ENCODE data around the gene ADAMTS12.
"Not testable (repeated sequence)": the region's sequence is repeated elsewhere in the genome, so short reads cannot be mapped to it uniquely, and the experiment has no call there.

ADAMTS12 gene

DNA sequence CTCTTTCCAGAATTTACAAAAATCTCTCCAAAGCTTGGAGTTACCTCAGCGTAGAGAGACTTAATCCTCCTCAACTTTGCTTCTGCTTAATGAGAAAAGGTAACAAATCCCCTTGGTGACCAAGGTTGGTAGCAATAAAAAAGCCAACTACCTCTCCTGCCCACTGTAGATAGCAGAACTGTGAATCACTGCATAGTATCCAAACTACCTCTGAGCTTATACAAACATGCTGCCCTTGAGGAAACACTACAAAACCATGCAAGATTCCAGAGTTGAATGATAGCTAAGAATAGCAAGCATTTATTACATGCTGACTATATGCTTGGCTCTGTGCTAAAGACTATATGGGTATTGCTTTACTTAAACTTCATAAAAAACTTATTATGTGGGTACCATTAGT lies 2.8 kb upstream of the ADAMTS12 start:
- no peak for DNase-seq

DNA sequence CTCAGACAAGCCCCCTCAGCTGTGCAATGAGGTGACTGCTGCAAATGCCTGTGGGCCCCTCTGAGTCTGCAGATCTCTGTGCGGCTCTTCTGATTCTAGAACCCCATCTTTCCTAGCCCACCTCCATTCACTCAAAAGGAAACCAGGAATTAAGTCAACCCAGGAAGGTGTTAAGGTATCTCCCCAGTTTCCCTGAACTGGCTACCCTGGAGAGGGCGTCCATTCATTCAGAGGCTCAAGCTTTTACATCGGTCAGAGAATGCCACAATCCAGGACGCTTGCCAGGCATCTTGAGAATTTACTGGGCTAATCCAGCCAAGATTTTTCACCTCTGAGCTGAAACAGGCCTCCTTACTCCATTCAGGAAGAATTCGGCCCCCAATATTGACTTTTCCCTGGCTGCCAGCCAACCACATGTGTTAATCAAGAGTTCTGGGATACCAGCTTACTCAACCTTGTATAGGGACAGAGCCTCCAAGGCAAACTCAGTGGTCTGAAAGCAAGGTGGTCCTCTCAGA lies 889 bp upstream of the ADAMTS12 start:
- DNase-seq: no peak

DNA sequence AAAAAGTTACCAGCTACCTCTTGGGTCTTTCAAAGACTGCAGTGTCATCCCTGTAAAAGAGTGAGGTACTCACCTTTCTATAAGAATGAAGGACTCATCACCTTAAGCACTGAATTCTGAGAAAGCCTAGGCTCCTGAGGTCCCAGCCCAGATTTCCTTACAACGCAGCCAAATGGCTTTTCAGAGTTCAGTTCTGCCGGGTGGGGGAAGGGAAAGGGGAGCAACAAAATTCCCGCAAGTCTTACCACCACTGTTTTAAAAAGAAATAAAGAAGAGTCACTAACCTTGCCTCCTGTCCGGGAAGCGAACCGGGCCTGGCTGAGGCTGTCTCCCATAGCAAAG lies 373 bp downstream of the ADAMTS12 start:
- DNase-seq: no peak

DNA sequence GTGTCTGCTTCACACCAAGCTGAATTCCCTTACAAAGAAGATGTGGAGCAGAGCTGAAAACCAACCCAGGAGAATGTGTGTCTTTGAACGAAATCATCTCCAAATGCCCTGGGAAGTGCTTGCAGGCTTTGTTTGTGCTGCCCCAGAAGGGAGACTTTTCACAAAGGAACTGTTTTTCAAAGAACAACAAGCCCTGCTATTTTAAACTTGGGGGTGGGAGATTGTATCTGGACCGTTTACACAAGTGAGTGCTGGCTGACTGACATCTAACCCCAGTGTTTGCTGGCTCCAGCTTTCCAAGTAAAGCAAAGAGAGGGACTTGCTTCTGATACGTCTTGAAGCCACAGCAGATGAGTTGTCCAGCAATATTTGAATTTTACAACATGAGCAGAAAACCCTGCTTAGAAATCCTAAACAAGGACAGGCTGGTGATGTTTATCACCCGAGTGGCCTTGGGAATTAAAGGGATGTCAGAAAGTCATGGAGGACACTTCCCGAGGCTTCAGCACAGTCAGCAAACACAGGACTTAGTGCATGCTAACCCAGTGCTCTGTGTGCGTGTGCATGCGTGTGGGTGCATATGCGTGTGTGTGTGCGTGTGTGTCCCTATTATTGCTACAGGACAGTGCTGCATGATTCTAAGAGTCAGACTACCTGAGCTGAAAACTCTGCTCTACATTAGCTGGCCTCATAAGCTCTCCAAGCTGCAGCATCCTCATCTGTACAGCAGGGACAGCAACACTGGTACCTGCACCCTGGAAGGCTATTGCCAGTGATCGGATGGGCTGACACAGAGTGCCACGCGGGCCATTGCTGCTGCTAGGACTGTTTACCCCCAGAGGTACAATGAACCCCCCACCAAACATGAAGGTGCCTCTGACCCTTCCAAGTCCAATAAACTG lies 1.4 kb downstream of the ADAMTS12 start:
- DNase-seq: no peak

DNA sequence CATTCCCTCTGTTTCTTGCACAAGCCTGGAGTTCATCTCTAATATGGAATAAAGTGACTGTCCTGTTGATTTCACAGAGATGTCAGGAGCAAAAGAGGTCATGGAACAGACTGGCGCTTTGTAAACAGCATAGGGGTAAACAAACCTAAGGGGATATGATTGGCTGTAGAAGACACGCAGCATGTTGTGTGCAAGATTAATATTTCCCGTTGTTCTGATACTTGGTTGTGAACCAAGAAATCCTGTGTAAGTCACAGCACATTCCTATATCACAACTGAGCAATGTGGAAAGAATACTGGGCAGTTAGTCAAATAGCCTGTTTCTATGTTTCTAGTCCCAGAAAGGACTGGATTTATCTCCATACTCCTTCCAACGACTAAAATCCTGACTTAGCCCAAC lies 3.2 kb downstream of the ADAMTS12 start:
- DNase-seq: no peak

DNA sequence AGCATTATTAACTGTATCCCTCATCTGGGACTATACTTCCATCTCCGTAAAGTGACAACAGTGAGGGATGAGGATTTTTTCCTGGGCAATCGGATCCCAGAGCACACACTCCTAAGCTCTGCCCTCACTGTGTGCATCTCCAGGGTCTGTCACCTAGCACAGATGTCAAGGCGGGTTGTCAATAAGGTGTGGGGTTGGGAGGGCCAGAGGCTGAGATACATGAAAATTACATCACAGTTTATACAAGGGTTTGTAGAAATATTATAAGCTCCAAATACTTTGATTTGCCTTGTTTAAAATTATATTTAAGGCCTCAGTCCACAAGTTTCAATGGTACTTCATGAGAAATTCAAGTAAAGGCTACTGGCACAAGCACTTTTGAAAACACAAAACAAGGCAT lies 4.5 kb downstream of the ADAMTS12 start:
- DNase-seq: no peak

DNA sequence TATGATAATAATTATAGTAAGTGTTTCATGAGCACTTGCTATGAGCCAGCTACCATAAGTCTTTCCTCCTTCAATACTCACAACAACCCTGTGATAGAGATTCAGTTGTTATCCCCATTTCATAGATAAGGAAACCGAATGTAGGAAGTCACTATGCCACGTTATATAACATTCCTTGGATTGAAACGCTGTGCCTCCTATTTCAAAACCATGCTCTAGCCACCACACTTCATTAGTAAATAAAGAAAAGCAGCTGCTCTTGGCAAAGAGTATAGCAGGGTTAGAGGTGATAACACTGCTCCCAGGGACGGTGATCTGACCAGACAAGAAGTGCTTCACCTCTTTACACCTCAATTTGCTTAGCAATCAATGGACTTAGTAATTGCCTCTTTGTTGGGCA lies 5.5 kb downstream of the ADAMTS12 start:
- DNase-seq: no peak

DNA sequence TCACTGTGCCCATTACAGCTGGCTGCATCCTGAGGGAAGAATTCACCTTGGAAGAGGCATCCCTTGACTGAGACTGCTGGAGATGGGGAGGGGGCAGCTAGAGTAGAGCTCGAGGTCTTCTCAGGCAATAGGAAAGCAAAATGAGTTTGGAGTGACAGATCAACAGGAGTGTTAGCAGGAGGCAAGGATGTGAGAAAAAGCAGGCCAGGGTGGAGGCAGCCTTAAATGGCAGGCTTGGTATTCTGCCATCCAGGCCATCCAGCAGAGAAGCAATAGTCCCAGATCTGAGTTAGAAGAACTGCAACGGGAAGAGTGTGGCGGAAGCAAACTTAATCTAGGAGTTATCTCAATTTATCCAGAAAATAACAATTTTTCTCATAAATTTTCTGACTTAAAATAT lies 6.1 kb downstream of the ADAMTS12 start:
- no peak for DNase-seq

DNA sequence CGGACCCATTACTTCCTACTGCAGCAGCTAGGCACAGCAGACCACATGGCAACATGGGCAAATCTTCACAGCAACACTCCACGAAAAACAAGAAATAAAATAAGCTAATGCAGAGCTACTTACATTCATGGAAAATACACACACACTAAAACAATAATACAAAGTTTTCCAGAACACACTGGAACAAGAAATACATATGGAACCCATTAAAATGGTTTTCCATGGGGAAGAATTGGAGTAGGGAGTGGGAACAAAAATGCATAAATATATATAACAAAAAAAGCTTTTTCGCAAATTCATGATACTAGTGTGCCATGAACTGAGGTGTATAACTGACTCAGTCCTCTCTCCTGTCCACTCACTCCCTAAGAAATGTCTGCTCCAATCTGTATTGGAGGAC lies 8.3 kb downstream of the ADAMTS12 start:
- no peak for DNase-seq

DNA sequence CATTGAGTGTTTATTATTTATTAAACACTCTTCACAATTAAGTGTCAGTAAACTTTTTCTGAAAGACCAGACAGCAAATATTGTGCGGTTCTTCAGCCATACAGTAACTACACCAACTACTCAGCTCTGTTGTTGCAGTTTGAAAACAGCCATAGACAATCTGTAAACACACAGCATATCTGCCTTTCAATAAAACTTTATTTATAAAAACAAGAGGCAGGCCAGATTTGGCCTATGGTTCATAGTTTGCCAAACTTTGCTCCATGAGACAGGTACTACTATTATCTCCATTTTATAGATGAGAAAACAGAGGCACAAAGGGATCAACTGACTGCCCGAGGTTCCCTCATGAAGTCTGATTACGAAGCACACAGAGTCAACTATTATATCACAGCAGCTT lies 11.5 kb downstream of the ADAMTS12 start:
- DNase-seq: no peak

DNA sequence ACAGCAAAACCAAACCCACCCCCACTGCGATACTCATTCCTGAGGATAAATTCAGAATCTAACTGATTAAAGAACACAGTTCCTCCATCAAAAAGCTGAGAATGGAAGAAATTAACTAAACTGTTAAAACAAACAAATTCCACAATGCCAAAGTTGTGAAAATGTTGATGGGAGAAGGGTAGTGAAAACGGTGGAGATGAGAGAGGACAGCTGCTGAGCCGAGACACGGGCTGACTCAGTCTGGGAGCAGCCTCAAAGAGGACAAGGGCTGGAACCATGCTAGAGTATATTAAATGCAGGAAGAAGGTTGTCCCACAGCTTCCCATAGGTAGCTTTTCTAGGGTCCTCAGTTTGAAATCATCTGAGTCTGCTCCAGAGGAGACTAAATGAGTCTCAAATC lies 14.3 kb downstream of the ADAMTS12 start:
- no peak for DNase-seq

DNA sequence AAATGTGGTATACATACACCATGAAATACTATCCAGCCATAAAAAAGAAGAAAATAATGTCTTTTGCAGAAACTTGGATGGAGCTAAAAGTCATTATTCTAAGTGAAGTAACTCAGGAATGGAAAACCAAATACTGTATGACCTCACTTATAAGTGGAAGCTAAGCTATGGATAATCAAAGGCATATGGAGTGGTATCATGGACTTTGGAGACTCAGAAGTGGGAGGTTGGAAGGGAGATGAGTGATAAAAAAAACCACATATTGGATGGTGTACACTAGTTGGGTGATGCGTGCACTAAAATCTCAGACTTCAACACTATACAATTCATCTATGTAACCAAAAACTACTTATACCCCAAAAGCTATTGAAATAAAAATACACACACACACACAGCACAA lies 24.5 kb downstream of the ADAMTS12 start:
- no peak for DNase-seq

DNA sequence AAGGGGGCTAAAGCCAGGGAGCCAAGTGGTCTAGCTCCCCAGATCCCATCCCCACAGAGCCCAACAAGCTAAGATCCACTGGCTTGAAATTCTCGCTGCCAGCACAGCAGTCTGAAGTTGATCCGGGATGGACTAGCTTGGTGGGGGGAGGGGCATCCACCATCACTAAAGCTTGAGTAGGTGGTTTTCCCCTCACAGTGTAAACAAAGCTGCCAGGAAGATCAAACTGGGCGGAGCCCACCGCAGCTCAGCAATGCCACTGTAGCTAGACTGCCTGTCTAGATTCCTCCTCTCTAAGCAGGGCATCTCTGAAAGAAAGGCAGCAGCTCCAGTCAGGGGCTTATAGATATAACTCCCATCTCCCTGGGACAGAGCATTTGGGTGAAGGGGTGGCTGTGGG lies 32.6 kb downstream of the ADAMTS12 start:
- not testable (repeated sequence) for DNase-seq

DNA sequence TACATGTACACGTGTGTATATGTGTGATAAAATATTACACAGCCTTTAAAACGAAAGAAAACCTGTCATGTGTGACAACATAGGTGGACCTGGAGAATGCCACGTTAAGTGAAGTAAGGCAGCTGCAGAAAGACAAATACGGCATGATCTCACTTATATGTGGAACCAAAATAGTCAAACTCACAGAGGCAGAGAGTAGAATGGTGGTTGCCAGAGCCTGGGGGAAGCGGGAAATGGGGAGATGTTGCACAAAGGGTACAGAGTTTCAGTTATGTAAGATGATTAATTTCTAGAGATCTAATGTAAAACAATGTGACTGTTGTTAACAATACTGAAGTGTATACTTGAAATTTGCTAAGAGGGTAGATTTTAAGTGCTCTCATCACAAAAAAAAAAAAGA lies 34.8 kb downstream of the ADAMTS12 start:
- DNase-seq: no peak

DNA sequence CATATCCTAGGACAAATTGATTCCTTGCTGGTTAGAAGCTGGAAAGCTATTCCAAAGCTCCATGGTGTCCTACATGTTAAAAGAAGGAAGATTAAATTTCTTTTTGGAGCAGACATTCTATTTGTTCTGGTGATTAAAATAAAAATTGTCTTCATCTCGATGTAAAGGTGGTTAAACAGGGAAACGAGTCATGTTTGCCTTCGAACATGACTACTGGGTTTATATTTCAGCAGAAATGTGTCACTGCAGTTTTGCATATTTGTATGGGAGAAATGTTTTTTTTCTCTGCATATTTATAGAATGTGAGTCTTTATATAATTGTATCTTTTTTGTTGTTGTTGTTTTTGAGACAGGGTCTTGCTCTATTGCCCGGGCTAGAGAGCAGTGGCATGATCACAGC lies 36.4 kb downstream of the ADAMTS12 start:
- no peak for DNase-seq

DNA sequence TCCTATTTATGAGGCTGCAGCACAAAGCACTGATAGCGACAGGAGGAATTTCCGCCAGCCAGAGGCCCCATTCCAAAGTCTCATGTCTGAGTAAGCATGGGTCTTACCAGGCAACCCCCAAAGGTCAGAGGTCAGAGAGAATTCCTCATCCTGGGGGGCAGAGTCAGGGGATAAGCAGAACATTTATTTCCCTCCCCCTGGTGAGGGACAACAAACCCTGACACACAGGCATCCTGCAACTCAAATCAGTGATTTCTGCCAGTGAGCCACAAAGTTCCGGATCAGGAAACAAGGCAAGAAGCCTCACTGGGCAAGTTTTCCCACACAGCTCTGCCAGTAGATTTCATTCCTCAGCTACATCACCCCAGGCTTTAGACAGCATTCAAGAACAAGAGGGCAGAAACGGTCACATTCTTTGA lies 37.0 kb downstream of the ADAMTS12 start:
- DNase-seq: no peak

DNA sequence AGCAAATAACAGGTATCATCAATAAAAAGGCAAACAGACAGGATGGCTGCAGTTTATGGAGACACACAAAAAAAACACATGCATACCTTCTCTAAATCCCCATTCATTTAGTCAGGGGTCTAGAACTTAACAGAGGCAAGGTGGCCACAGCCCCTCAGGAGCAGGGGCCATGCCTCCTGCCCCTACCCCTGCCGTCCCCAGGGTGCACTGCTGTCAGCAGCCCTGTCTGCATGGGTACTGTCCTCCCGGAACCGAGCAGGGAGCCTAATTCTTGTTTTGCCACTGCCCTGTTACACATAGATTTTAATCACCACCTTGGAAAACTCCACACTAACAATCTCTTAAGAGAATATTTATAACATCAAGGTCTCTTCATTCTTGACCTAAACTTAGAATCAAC lies 39.0 kb downstream of the ADAMTS12 start:
- no peak for DNase-seq

DNA sequence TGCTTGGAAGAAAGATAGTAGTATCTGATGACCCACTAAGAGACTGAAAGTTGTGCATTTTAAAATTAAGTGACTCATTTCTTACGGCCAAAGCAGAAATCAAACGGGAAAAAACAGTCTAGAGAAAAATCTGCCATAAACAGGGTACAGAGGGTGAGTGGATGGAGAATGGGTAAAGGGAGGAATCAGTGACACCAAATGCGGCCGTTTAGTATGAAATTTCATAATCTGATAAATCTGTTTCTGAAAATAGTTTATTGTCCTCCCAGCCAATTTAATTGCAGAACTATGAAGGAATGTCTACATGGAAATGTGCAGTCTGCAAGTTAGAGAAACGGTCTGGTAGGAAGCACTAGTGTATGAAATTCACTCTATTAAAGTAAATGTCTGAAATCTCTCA lies 39.5 kb downstream of the ADAMTS12 start:
- no peak for DNase-seq

DNA sequence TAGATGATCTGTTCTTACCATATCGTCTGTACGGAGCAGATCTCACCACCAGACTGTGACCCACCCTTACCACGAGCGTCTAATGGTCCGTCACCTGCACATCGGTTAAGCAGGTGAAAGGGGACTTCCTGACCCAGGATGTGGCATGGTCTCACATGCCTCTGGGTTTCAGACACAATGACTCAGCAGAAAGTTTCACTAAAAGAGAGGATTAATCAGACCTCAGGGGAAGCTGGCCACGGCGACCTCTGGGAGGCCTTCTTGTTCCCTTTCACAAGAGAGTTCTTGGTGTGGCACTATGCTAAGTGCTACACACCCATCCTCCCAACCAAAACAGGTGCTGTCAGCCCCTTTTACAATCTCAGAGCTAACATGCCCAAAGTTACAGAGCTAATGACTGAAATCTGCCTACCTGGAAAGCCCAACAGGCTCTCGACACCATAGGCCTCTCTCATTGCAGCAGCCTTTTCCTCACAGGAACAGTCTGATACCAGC lies 41.6 kb downstream of the ADAMTS12 start:
- no peak for DNase-seq

DNA sequence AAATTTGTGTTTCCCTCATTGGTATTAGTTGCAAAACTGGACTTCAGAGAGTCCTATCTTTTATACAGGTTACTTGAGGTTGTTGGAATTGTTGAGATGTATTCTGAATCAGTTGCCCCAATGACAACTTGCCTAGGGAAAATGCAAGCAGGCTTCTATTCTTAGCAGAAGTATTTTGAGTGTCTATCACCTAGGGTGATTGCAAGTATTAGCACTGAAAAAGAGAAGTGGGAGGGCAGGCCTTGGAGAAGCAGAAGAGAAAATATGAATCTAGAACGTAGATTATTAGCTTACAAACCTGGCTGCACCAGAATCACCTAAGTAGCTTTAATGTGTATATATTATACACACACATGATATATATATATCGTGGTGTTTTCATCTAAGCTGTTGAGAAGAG lies 43.2 kb downstream of the ADAMTS12 start:
- no peak for DNase-seq

DNA sequence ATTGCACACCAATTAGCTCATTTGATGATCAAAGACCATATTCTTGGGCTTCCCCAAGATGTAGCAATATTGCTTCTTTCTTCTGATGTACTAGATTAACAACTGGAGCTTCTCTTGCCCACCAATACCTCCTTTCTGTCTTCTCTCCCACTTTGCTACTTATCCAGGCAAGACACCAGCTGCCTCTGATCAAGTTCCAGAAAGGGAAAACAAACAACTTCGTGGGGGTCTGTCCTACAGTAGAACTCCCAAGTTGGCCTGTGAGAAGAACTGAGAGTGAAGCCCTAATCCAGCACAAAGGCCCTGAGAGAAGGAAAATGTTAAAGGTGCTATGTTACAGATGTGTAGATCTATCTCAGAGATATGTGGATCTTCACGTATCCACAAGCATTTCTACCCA lies 44.9 kb downstream of the ADAMTS12 start:
- DNase-seq: no peak

DNA sequence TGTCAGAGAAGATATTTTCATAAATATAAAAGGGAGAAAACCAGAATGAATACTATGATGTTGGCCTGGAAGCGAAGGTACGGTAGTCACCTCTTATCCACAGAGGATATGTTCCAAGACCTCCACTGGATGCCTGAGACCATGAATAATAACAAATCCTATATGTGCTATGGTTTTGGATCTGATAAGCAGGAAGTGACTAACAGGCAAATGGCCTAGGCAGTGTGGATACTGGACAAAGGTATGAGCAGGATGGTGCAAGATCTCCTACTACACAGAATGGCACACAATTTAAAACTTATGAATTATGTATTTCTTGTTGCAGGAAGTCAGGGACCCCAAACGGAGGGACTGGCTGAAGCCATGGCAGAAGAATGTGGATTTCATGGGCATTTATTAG lies 48.2 kb downstream of the ADAMTS12 start:
- DNase-seq: no peak

DNA sequence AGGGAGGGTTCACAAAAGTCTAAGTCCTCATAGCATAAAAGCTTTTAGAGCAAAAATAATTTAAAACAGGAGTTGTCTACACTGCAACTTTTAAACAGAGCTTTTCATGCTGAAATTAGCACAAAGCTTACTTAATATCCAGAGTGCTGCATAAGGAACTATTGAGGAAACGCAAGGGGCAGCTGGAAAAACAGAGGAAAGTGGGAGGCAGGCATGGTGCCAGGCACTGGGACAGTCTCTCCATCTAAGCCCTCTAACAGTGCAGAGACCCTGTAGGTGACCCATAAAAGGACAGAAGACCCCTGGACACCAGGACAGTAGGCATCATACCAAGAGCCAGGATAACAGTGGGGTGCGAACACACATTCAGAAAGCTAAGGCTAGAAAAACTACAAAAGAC lies 49.3 kb downstream of the ADAMTS12 start:
- no peak for DNase-seq

DNA sequence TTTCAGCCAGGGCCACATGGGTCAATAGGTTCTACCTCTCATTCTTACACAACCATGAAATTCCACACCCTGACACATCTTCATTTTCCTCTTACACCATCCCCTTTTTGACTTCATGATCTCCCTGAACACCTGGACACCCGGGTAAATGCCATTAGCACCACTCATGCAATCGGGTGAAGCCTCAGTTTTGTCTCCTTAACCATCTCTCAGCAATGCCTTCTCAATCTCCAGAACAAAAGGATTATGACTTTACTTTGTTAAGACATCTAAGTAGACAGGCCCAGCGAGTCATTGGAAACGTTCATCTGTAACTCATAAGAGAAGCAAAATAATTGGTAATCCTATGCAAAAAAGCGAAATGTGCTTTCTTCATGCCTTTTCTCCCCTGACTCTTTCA lies 49.9 kb downstream of the ADAMTS12 start:
- DNase-seq: no peak

All from NCI-H2171 (cell line).